ENCODE results near the gene GABRD. TPM values are rescaled to one million over a fixed set of nuclear protein-coding genes. Genes with fewer than 3 reads are reported as not detected.

The GABRD gene
- total RNA-seq, 1 experiment from 2014 or later, result not detected

GRCh38 chr1:2067393-2067792 is 48.2 kb downstream of the GABRD start:
- DNase-seq, result no peak
- no peak overlapping the region for H3K4me3 ChIP-seq
- no peaks in the 10 kb centered on the region for H3F3A ChIP-seq (ENCODE audit: insufficient read depth, low read depth)
- H3K9me3 ChIP-seq (ENCODE audit: insufficient read depth, low read depth), result no peaks in the 10 kb centered on the region
- BruUV-seq (replicated peaks), result no TSS peak
- H3K27ac ChIP-seq, result no peak overlapping the region
- TF ChIP-seq EZH2 (IDR thresholded peaks at IDR 0.05; ENCODE audit: low read depth) (no peak), CTCF (conservative IDR thresholded peaks at IDR 0.05) (no peak)
- H2AFZ ChIP-seq, result no peak overlapping the region
- no peaks in the 10 kb centered on the region for H3K4me1 ChIP-seq (replicated peaks; ENCODE audit: insufficient read depth)
- intact Hi-C loops (cut with micrococcal nuclease; ENCODE audit: unreplicated experiment), result no loop called here
- H4K20me1 ChIP-seq (ENCODE audit: insufficient read depth), result no peaks in the 10 kb centered on the region; the same call in 1 of the 2 replicates
- no peaks in the 10 kb centered on the region for H3K9me2 ChIP-seq (ENCODE audit: insufficient read depth)
- no peak overlapping the region for H3K4me2 ChIP-seq
- CTCF ChIA-PET, result no interaction called here
- POLR2A ChIA-PET (ENCODE audit: unreplicated experiment), result no interaction called here
- H3K27me3 ChIP-seq (ENCODE audit: insufficient read depth, low read depth), result no peaks in the 10 kb centered on the region
- H3K79me2 ChIP-seq (ENCODE audit: low read depth), result no peaks in the 10 kb centered on the region
- no peaks in the 10 kb centered on the region for H3K36me3 ChIP-seq (ENCODE audit: low read depth)

- BruUV-seq (replicated peaks), result no TSS peak
- H3K36me3 ChIP-seq (ENCODE audit: low read depth), result no peaks in the 10 kb centered on the region
These were observed 48.8 kb downstream of the GABRD start for GRCh38 chr1:2067981-2068380.

GRCh38 chr1:2068951-2069350 is 49.8 kb downstream of the GABRD start:
- no TSS peak for BruUV-seq (replicated peaks)
- no peaks in the 10 kb centered on the region for H3K9me3 ChIP-seq (ENCODE audit: insufficient read depth, low read depth)
- intact Hi-C loops (cut with micrococcal nuclease; ENCODE audit: unreplicated experiment), result no loop called here
- H3K4me2 ChIP-seq, result no peak overlapping the region
- no peak for DNase-seq
- TF ChIP-seq EZH2 (IDR thresholded peaks at IDR 0.05; ENCODE audit: low read depth) (no peak), CTCF (conservative IDR thresholded peaks at IDR 0.05) (no peak)
- no peaks in the 10 kb centered on the region for H3K27me3 ChIP-seq (ENCODE audit: insufficient read depth, low read depth)
- H3K36me3 ChIP-seq (ENCODE audit: low read depth), result no peaks in the 10 kb centered on the region
- no peaks in the 10 kb centered on the region; the same call in 1 of the 2 replicates for H4K20me1 ChIP-seq (ENCODE audit: insufficient read depth)
- no peak overlapping the region for H3K27ac ChIP-seq
- no peaks in the 10 kb centered on the region for H3K4me1 ChIP-seq (replicated peaks; ENCODE audit: insufficient read depth)
- CTCF ChIA-PET, result no interaction called here
- no peaks in the 10 kb centered on the region for H3F3A ChIP-seq (ENCODE audit: insufficient read depth, low read depth)
- POLR2A ChIA-PET (ENCODE audit: unreplicated experiment), result no interaction called here
- no peak overlapping the region for H2AFZ ChIP-seq
- H3K79me2 ChIP-seq (ENCODE audit: low read depth), result no peaks in the 10 kb centered on the region
- no peak overlapping the region for H3K4me3 ChIP-seq
- no peaks in the 10 kb centered on the region for H3K9me2 ChIP-seq (ENCODE audit: insufficient read depth)

More at GRCh38 chr1:2067981-2068380, 48.8 kb downstream of the GABRD start:
- Histone ChIP-seq H3K27me3 (ENCODE audit: insufficient read depth, low read depth) (no peaks in the 10 kb centered on the region), H3F3A (ENCODE audit: insufficient read depth, low read depth) (no peaks in the 10 kb centered on the region), H3K9me3 (ENCODE audit: insufficient read depth, low read depth) (no peaks in the 10 kb centered on the region), H3K4me1 (replicated peaks; ENCODE audit: insufficient read depth) (no peaks in the 10 kb centered on the region), H3K4me2 (no peak overlapping the region), H4K20me1 (ENCODE audit: insufficient read depth) (no peaks in the 10 kb centered on the region; the same call in 1 of the 2 replicates), H3K79me2 (ENCODE audit: low read depth) (no peaks in the 10 kb centered on the region), H3K27ac (no peak overlapping the region), H3K4me3 (no peak overlapping the region), H2AFZ (no peak overlapping the region), H3K9me2 (ENCODE audit: insufficient read depth) (no peaks in the 10 kb centered on the region)
- ChIA-PET POLR2A (ENCODE audit: unreplicated experiment) (no interaction called here), CTCF (no interaction called here)
- no peak for TF ChIP-seq CTCF (conservative IDR thresholded peaks at IDR 0.05)
- TF ChIP-seq EZH2 (IDR thresholded peaks at IDR 0.05; ENCODE audit: low read depth), result no peak
- DNase-seq, result no peak
- intact Hi-C loops (cut with micrococcal nuclease; ENCODE audit: unreplicated experiment), result no loop called here

Measured in PC-9 (cell line).